Heart right ventricle (tissue), 16 donors: ENCODE measurements around the gene USP3. TPM values are rescaled to one million over a fixed set of nuclear protein-coding genes. Genes with fewer than 3 reads are reported as not detected.
A peak's percentile ranks its signal among the peaks of the same experiment; 100 is the strongest.

ENCODE experiments used
- ATAC-seq, 8 donors: fragments of 200-7000 bp; cut with Tn5 transposase; one replicate each; pipeline ENCODE4 v1.9.1; 2020; ENCODE audit warnings: mild to moderate bottlenecking in 8 of 8, moderate library complexity in 8 of 8, moderate number of reproducible peaks in 1 of 8
- DNase-seq, 2 donors: peaks; one replicate each; pipeline ENCODE4 v3.0.0-alpha.2; 2020
- H3K27ac ChIP-seq, 10 donors: fragments of 200-600 bp; sonication (generic) in 2 of 10; one replicate each; pipeline versions ENCODE4 v1.5.0 to v1.8.0; 2020 to 2022; ENCODE audit warnings: mild to moderate bottlenecking in 3 of 10
- H3K27me3 ChIP-seq, 7 donors: fragments of 200-600 bp; one replicate each; pipeline ENCODE4 v1.8.0; 2021 to 2022; ENCODE audit warnings: mild to moderate bottlenecking in 2 of 7
- H3K36me3 ChIP-seq, 9 donors: fragments of 200-600 bp; sonication (generic) in 1 of 9; one replicate each; pipeline versions ENCODE4 v1.5.0 to v1.8.0; 2020 to 2022; ENCODE audit warnings: mild to moderate bottlenecking in 2 of 9
- H3K4me1 ChIP-seq, 9 donors: fragments of 200-600 bp; sonication (generic) in 1 of 9; one replicate each; pipeline versions ENCODE4 v1.5.0 to v1.8.0; 2020 to 2022; ENCODE audit warnings: mild to moderate bottlenecking in 4 of 9
- H3K4me3 ChIP-seq, 10 donors: fragments of 200-600 bp; sonication (generic) in 2 of 10; one replicate each; pipeline versions ENCODE4 v1.5.0 to v1.8.0; 2020 to 2022; ENCODE audit warnings: mild to moderate bottlenecking in 7 of 10, moderate library complexity in 2 of 10
- H3K9me3 ChIP-seq, 11 donors: fragments of 200-600 bp in 10 of 11; sonication (generic) in 2 of 11; one replicate each; pipeline versions ENCODE4 v1.5.0 to v1.8.0; 2013 to 2022; ENCODE audit warnings: mild to moderate bottlenecking in 2 of 11, control low read depth in 1 of 11, moderate library complexity in 1 of 11
- WGBS, 2 donors: extraction: QIAGEN DNeasy Blood & Tissue Kit; methylation state at CpG; one replicate each; pipeline ENCODE4 v1.1.7; 2013; ENCODE audit warnings: inconsistent platforms in 1 of 2; 5-methylcytosine and 5-hydroxymethylcytosine counted together
- intact Hi-C, 10 donors: fragments of 100-400 bp; cut with DNase I; formaldehyde crosslinking; loops; one replicate each; pipeline versions ENCODE4 v1.11.1 to v1.14.2; 2022
- long read RNA-seq, 3 donors: library from polyadenylated mRNA; unstranded; transcript quantifications; one replicate each; pipeline ENCODE4 v2.0.0, GENCODE V29; 2020 to 2021
- polyA plus RNA-seq, 2 donors: library from polyadenylated mRNA; stranded (reverse); fragments of 200-250 nt; gene quantifications; one replicate each; pipeline ENCODE4 v1.2.3, GENCODE V29; 2013
- total RNA-seq, 10 donors: library from RNA; stranded (reverse); fragmentation: NEBNext Ultra II Directional in 3 of 10; extraction: Animal tissue kit (Norgen Biotek cat#: 25700) in 3 of 10; gene quantifications; one replicate each; pipeline versions ENCODE4 v1.2.1 to v1.2.4, GENCODE V29; 2021 to 2023
- TF ChIP-seq, protein P1 (sequence below), 9 donors: fragments of 200-600 bp; sonication (generic) in 2 of 9; IDR thresholded peaks; one replicate each; pipeline versions ENCODE4 v1.5.0 to v1.8.0; 2021 to 2022; ENCODE audit warnings: antibody characterized with exemption in 9 of 9, mild to moderate bottlenecking in 5 of 9, moderate library complexity in 1 of 9
- donor health status: Arrhythmogenic right ventricular cardiomyopathy.
- donor health status: ischemic (EF 13 %, LVEDD 7.1; RV severe dilation, severe dysfunction).
- donor health status: healthy with polysubstance abuse.
- donor health status: DM: no; HTN: yes; CAD: no.
- donor health status: DM: no; HTN: no; CAD: no.
- donor health status: ischemic (EF 25% LVEDD 6.9; RV normal size, moderate dysfunction).
- donor health status: ischemic (EF 25% LVEDD 5.7; RV mildly dilated, moderate dysfunction).
- donor health status: healthy.
- donor health status: DM: yes; HTN: yes; CAD: no.
- donor health status: Ischemic cardiomyopathy.
- donor health status: ischemic (EF 35%, LVEDD 5.7; RV mildly dilated, moderate dysfunction).
- donor health status: nonischemic (EF 11% LVEDD 7.7; RV severe dilation, severe dysfunction).
- donor health status: DM: yes; HTN: yes; CAD: no.
- donor health status: PGD.
- donor health status: ischemic (EF 29% LVEDD 5.4; RV normal size, mild dysfunction).
- donor health status: nonischemic (EF 23%, LVEDD 6.1; RV moderate dilation, normal function).

Gene USP3, protein sequence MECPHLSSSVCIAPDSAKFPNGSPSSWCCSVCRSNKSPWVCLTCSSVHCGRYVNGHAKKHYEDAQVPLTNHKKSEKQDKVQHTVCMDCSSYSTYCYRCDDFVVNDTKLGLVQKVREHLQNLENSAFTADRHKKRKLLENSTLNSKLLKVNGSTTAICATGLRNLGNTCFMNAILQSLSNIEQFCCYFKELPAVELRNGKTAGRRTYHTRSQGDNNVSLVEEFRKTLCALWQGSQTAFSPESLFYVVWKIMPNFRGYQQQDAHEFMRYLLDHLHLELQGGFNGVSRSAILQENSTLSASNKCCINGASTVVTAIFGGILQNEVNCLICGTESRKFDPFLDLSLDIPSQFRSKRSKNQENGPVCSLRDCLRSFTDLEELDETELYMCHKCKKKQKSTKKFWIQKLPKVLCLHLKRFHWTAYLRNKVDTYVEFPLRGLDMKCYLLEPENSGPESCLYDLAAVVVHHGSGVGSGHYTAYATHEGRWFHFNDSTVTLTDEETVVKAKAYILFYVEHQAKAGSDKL
- total RNA-seq, result 10 to 100 TPM; 11.4 to 23.7 (median 17.6) TPM
- polyA plus RNA-seq, result 10 to 100 TPM in 1 of 2 donors, 1 to 10 TPM in 1; 8.4 to 15.4 TPM
- long read RNA-seq, donor 1, transcript USP3-202 (15 exons, 2,333 nt), result major isoform, 9 of 16 reads
- long read RNA-seq, donor 1, partial matches to known transcripts, result 0 of 16 reads
- long read RNA-seq, donor 1, other reads (novel, unspliced or antisense), result 6 of 16 reads
- long read RNA-seq, donor 2, transcript USP3-202 (15 exons, 2,333 nt), result major isoform, 12 of 20 reads
- long read RNA-seq, donor 2, partial matches to known transcripts, result 1 of 20 reads
- long read RNA-seq, donor 2, other reads (novel, unspliced or antisense), result 4 of 20 reads
- long read RNA-seq, donor 3, full-length matches to known transcripts, result 26 of 40 reads
- long read RNA-seq, donor 3, partial matches to known transcripts, result 3 of 40 reads
- long read RNA-seq, donor 3, other reads (novel, unspliced or antisense), result 11 of 40 reads

DNA sequence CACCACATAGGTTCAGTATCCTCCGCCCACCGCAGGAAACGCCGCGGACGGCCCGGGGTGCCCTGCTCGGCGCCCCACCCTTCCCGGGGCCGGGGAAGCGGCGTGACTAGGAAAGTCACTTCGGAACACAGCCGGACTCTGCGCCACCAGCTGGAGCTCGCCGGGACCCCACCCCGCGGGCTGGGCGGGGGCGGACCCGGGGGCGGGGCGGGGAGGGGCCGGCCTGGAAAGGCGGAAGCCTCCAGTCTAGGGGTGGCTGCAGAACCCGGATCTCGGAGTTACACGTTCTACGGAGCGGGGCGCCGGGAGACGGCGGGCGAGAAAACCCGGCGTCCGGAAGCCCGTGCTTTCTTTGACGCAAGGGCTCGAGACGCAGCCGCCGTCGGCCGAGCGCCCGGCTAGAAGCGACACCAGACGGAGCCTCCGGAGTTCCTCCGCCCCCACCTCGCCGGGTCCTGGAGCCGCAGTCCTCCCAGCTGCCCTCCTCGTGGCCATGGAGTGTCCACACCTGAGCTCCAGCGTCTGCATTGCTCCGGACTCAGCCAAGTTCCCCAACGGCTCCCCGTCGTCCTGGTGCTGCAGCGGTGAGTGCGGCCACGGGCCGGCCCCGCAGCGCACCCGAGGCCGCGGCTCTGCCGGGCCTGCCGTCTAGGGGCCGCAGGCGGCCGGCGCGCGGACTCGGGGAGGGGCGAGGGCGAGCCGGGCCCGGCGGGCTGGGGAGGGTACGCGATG is at the start of gene USP3:
Gene USP3 (plus strand): TSS at position 347 of the 732 bp plus-strand sequence. CDS start 147 bp downstream, at position 494.
- DNase-seq (peak; percentile 94 to 96), ATAC-seq (peak; percentile 91 to 97 (median 94))
- Histone ChIP-seq H3K27ac (peak within 1 kb of the TSS; percentile 78 to 100 (median 98)), H3K27me3 (no peaks in the 10 kb centered on the region), H3K36me3 (no peaks in the 10 kb centered on the region), H3K4me3 (peak within 1 kb of the TSS; percentile 64 to 89 (median 84)), H3K9me3 (no peaks in the 10 kb centered on the region), H3K4me1 (peaks cover 5 to 84% (median 65%) of the 10 kb centered on the region in 9 donors)
- TF ChIP-seq, protein P1, sequence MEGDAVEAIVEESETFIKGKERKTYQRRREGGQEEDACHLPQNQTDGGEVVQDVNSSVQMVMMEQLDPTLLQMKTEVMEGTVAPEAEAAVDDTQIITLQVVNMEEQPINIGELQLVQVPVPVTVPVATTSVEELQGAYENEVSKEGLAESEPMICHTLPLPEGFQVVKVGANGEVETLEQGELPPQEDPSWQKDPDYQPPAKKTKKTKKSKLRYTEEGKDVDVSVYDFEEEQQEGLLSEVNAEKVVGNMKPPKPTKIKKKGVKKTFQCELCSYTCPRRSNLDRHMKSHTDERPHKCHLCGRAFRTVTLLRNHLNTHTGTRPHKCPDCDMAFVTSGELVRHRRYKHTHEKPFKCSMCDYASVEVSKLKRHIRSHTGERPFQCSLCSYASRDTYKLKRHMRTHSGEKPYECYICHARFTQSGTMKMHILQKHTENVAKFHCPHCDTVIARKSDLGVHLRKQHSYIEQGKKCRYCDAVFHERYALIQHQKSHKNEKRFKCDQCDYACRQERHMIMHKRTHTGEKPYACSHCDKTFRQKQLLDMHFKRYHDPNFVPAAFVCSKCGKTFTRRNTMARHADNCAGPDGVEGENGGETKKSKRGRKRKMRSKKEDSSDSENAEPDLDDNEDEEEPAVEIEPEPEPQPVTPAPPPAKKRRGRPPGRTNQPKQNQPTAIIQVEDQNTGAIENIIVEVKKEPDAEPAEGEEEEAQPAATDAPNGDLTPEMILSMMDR (IDR thresholded peaks at IDR 0.05), result peak; percentile 22 to 65 (median 47)
- WGBS, 2 donors, result 0 to 1% methylated on average over 70 to 88 of the region's 88 CpGs
- intact Hi-C loops, result loop anchor here in 4 of 10 donors (5.0 to 10.0 kb wide), 3 partner anchors 50 to 93 kb away; partner anchors contain the start of gene FBXL22 (in 3 of the 4)

DNA sequence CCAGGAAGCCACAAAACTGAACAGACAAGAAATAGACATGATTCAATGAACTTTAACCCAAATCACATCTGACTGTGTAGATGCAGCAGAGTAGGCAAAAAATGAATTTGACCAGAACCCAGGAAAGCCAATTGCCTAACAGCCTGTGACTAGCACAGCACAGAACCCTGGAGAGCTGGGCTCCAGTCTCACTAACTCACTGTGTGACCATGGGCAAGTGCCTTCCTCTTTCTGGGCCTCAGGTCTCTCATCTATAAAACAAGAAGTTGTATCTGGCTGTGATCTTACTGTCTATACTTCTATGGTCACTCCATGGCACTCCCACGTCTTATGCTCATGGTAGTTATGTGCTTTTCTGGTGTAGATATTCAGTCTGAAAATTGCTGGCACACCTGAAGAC is 48.1 kb upstream of the USP3 start:
- H3K4me1 ChIP-seq, result peaks cover 0 to 9% (median 0%) of the 10 kb centered on the region in 9 donors
- DNase-seq, result no peak
- no peaks in the 10 kb centered on the region for H3K27me3 ChIP-seq
- WGBS, 2 donors, result 86 to 97% methylated on average over 1 of the region's 1 CpG
- H3K9me3 ChIP-seq, result peaks cover 0 to 5% (median 0%) of the 10 kb centered on the region in 11 donors
- peak in 2 of 8 donors; percentile 39 to 46 for ATAC-seq
- H3K27ac ChIP-seq, result peak overlapping the region in 1 of 10 donors; percentile 22
- no peaks in the 10 kb centered on the region for H3K36me3 ChIP-seq
- TF ChIP-seq, protein P1 (IDR thresholded peaks at IDR 0.05), result no peak
- intact Hi-C loops, result no loop called here
- no peak overlapping the region for H3K4me3 ChIP-seq

GRCh38 chr15:63457379-63457778 is 47.0 kb upstream of the USP3 start:
- H3K27ac ChIP-seq, result peak overlapping the region in 1 of 10 donors; percentile 28
- H3K4me1 ChIP-seq, result peaks cover 0 to 9% (median 0%) of the 10 kb centered on the region in 9 donors
- H3K9me3 ChIP-seq, result peaks cover 0 to 5% (median 0%) of the 10 kb centered on the region in 11 donors
- intact Hi-C loops, result no loop called here
- DNase-seq (no peak), ATAC-seq (no peak)
- no peaks in the 10 kb centered on the region for H3K36me3 ChIP-seq
- no peak overlapping the region for H3K4me3 ChIP-seq
- peaks cover 0 to 4% (median 0%) of the 10 kb centered on the region in 7 donors for H3K27me3 ChIP-seq
- TF ChIP-seq, protein P1 (IDR thresholded peaks at IDR 0.05), result no peak
- 58 to 64% methylated on average over 5 of the region's 5 CpGs for WGBS, 2 donors
